Mesodermal cell (in vitro differentiated cells): ENCODE measurements around the gene TCF4.

Experiments used
- H3K27ac ChIP-seq: 2 replicates; pipeline ENCODE4 v1.7.0; 2013; ENCODE audit warnings: mild to moderate bottlenecking, low read depth, low read length, moderate library complexity; ENCODE audit not compliant: severe bottlenecking
- H3K36me3 ChIP-seq: 2 replicates; pipeline ENCODE4 v1.7.1; 2013; ENCODE audit warnings: mild to moderate bottlenecking, low read length, moderate library complexity; ENCODE audit not compliant: control insufficient read depth, insufficient read depth
- H3K4me1 ChIP-seq: one replicate; pipeline ENCODE4 v1.7.1; 2013; ENCODE audit warnings: mild to moderate bottlenecking, low read length; ENCODE audit not compliant: insufficient read depth, control insufficient read depth, poor library complexity, severe bottlenecking
- H3K4me3 ChIP-seq: 2 replicates; pipeline ENCODE4 v1.7.0; 2013; ENCODE audit warnings: low read length, control low read depth, mild to moderate bottlenecking; ENCODE audit not compliant: insufficient read depth, poor library complexity, severe bottlenecking; ENCODE audit errors: extremely low read depth
- H3K9me3 ChIP-seq: 2 replicates; pipeline ENCODE4 v1.7.1; 2013; ENCODE audit warnings: mild to moderate bottlenecking, low read length, moderate library complexity; ENCODE audit not compliant: control insufficient read depth
- WGBS, 2 experiments: methylation state at CpG; one replicate each; pipeline ENCODE4 v1.1.5; 2013; ENCODE audit warnings: missing lambda C conversion rate in 2 of 2; ENCODE audit not compliant: insufficient coverage in 2 of 2; 5-methylcytosine and 5-hydroxymethylcytosine counted together

The TCF4 gene

GRCh38 chr18:55300421-55300935, 287.5 kb downstream of the TCF4 start:
- H3K4me3 ChIP-seq, result no peak overlapping the region
- 87 to 94% methylated on average over 4 to 7 of the region's 11 CpGs for WGBS, 2 experiments
- H3K4me1 ChIP-seq, result peaks cover 12% of the 10 kb centered on the region
- H3K27ac ChIP-seq, result no peak overlapping the region
- no peaks in the 10 kb centered on the region for H3K9me3 ChIP-seq
- peaks cover under 1% of the 10 kb centered on the region for H3K36me3 ChIP-seq

DNA sequence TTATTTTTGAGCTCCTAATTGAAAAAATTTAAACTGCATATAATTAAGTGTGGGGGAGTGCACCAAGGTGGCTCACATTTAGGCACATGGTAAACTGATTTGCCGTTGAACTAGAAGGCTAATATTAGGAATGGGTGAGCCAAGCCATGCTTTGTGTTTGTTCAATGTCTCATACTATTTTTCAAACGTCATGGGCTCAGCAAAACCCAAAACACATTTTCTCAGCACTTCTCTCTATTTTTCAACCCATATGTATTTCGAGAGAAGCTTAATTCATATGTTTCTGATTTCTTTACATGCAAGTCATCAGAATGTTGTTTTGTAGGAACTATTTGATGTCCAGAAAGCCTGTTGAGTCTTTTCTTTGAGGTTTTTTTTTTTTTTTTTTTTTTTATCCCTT, 291.2 kb downstream of the TCF4 start:
- Histone ChIP-seq H3K4me3 (no peak overlapping the region), H3K4me1 (peaks cover 2% of the 10 kb centered on the region), H3K36me3 (peaks cover 9% of the 10 kb centered on the region), H3K27ac (no peak overlapping the region), H3K9me3 (no peaks in the 10 kb centered on the region)
- WGBS, 2 experiments, result 100% methylated on average over 1 of the region's 3 CpGs; no CpG with 5 or more reads in 1 of the 2 experiments

- Histone ChIP-seq H3K4me1 (peaks cover 8% of the 10 kb centered on the region), H3K4me3 (no peak overlapping the region), H3K27ac (no peak overlapping the region), H3K36me3 (peaks cover 9% of the 10 kb centered on the region), H3K9me3 (no peaks in the 10 kb centered on the region)
- 100% methylated on average over 1 to 2 of the region's 2 CpGs for WGBS, 2 experiments
Measured at GRCh38 chr18:55296115-55296514, 291.9 kb downstream of the TCF4 start.

GRCh38 chr18:55290898-55291297, 297.1 kb downstream of the TCF4 start:
- Histone ChIP-seq H3K36me3 (peaks cover 9% of the 10 kb centered on the region), H3K27ac (peak overlapping the region; percentile 77), H3K4me1 (peaks cover 21% of the 10 kb centered on the region), H3K9me3 (no peaks in the 10 kb centered on the region), H3K4me3 (no peak overlapping the region)
- WGBS, 2 experiments, result no CpG with 5 or more reads among the region's 2 CpGs

DNA sequence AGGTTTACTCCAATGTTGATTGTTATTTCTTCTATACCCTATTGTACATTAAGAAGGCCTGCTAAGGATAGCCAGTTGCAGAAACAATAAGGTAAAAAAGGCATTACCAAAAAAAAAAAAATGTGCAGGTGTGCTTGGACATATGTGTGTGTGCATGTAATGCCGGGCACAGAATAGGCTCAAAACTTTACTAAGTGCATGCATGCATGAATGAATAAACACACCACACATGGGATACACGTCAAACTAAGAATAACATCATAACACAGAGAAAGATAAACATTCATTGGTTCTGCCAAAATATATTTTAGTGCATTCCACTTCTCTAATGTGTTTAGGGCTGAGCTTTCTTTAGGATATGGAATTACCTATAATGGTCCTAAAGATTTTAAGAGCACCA, 298.2 kb downstream of the TCF4 start:
- peaks cover 21% of the 10 kb centered on the region for H3K4me1 ChIP-seq
- WGBS, 2 experiments, result 100% methylated on average over 1 of the region's 2 CpGs; no CpG with 5 or more reads in 1 of the 2 experiments

DNA sequence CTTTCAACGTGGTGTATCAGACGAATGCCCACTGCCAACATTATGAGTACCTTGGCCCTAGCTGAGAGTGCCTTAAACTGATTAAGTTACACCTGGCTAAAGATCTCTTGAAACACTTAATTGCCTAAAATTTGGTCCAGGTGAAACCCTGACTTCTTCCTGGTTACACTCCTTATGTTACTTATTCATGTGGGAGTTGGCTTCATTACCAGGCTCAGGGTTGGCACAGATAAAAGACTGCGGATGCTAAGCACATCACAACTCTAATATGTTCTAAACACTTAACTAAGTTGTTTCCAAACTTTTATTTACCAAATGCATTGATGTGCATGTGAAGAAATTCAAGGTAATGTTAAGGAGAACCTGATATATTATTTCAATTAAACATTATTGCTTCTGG, 298.9 kb downstream of the TCF4 start:
- peaks cover 21% of the 10 kb centered on the region for H3K4me1 ChIP-seq
- 80 to 89% methylated on average over 2 of the region's 3 CpGs for WGBS, 2 experiments
- no peaks in the 10 kb centered on the region for H3K36me3 ChIP-seq
- H3K9me3 ChIP-seq, result no peaks in the 10 kb centered on the region
- no peak overlapping the region for H3K4me3 ChIP-seq
- H3K27ac ChIP-seq, result no peak overlapping the region

More for the DNA sequence above, 298.2 kb downstream of the TCF4 start:
- H3K36me3 ChIP-seq, result peaks cover 2% of the 10 kb centered on the region
- H3K27ac ChIP-seq, result no peak overlapping the region
- H3K9me3 ChIP-seq, result no peaks in the 10 kb centered on the region
- no peak overlapping the region for H3K4me3 ChIP-seq

GRCh38 chr18:55287935-55288868, 299.8 kb downstream of the TCF4 start:
- 93 to 100% methylated on average over 4 to 6 of the region's 10 CpGs for WGBS, 2 experiments
- Histone ChIP-seq H3K36me3 (no peaks in the 10 kb centered on the region), H3K27ac (no peak overlapping the region), H3K9me3 (no peaks in the 10 kb centered on the region), H3K4me1 (peaks cover 21% of the 10 kb centered on the region), H3K4me3 (no peak overlapping the region)

- WGBS, 2 experiments, result 90 to 96% methylated on average over 7 to 9 of the region's 11 CpGs
Measured at GRCh38 chr18:55287149-55287806, 300.7 kb downstream of the TCF4 start.

DNA sequence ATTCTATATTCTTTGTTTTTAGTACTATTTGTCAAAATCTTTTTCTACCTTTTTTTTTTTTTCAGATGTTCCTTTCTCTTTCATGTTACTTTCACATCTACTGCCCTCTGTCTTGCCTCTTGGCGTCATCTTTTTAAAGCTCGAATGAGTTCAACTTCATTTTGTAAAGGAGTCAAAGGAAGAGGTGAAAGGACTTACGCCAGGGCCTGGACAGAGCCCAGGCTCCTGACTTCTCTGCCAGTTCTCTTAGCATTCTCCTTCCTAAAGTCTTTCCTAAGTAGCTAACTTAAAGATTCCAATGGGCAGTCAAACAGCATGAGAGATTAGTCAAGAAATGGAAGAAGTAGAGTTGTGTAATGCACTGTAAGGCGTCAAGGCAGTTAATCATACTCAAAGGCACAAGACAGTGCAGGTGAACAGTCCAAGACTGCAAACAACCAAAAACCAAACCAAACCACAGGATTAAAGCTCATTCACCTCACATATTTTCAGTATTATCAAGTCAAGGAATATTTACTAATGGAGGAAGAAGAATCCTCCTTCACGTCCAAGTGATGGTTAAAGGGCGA, 301.7 kb downstream of the TCF4 start:
- 95% methylated on average over 3 of the region's 6 CpGs; no CpG with 5 or more reads in 1 of the 2 experiments for WGBS, 2 experiments
- H3K4me3 ChIP-seq, result no peak overlapping the region
- peaks cover 14% of the 10 kb centered on the region for H3K4me1 ChIP-seq
- no peaks in the 10 kb centered on the region for H3K9me3 ChIP-seq
- no peaks in the 10 kb centered on the region for H3K36me3 ChIP-seq
- H3K27ac ChIP-seq, result no peak overlapping the region

More at GRCh38 chr18:55287149-55287806, 300.7 kb downstream of the TCF4 start:
- H3K4me1 ChIP-seq, result peaks cover 21% of the 10 kb centered on the region
- H3K9me3 ChIP-seq, result no peaks in the 10 kb centered on the region
- peak overlapping the region; percentile 31 for H3K27ac ChIP-seq
- no peak overlapping the region for H3K4me3 ChIP-seq
- H3K36me3 ChIP-seq, result no peaks in the 10 kb centered on the region

- Histone ChIP-seq H3K27ac (no peak overlapping the region), H3K9me3 (no peaks in the 10 kb centered on the region), H3K4me3 (no peak overlapping the region), H3K36me3 (peaks cover 6% of the 10 kb centered on the region), H3K4me1 (no peaks in the 10 kb centered on the region)
- 89 to 100% methylated on average over 2 of the region's 2 CpGs for WGBS, 2 experiments
Measured at GRCh38 chr18:55284614-55285013, 303.4 kb downstream of the TCF4 start.
